ENCODE data around the gene AFF2.

DNA sequence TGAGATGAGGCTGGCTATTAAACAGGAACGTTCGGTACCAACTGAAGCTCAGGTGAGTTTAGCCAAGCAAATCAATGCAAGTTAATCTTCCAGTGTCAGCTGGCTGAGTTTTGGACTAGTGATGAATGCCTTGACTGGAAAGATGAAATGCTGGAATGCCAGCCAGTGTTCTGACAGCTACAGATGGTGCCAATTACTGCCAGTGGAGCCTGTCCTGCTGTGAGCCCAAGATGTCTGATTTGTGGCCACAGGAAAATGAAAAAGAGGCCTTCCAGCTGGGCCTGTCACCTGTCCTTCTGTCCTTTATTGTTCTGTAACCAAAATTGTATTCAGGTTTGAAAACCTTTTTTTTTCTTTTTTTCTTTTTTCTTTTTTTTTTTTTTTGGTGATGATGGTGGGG is 223.1 kb downstream of the AFF2 start:
- TF ChIP-seq POLR2A (IDR thresholded peaks at IDR 0.05), result no peak
- TF ChIP-seq, protein P1, sequence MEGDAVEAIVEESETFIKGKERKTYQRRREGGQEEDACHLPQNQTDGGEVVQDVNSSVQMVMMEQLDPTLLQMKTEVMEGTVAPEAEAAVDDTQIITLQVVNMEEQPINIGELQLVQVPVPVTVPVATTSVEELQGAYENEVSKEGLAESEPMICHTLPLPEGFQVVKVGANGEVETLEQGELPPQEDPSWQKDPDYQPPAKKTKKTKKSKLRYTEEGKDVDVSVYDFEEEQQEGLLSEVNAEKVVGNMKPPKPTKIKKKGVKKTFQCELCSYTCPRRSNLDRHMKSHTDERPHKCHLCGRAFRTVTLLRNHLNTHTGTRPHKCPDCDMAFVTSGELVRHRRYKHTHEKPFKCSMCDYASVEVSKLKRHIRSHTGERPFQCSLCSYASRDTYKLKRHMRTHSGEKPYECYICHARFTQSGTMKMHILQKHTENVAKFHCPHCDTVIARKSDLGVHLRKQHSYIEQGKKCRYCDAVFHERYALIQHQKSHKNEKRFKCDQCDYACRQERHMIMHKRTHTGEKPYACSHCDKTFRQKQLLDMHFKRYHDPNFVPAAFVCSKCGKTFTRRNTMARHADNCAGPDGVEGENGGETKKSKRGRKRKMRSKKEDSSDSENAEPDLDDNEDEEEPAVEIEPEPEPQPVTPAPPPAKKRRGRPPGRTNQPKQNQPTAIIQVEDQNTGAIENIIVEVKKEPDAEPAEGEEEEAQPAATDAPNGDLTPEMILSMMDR (IDR thresholded peaks at IDR 0.05 in 8 of 11, conservative IDR thresholded peaks at IDR 0.05 in 3 of 11), result no peak
